ENCODE data around the gene PRTN3.

DNA sequence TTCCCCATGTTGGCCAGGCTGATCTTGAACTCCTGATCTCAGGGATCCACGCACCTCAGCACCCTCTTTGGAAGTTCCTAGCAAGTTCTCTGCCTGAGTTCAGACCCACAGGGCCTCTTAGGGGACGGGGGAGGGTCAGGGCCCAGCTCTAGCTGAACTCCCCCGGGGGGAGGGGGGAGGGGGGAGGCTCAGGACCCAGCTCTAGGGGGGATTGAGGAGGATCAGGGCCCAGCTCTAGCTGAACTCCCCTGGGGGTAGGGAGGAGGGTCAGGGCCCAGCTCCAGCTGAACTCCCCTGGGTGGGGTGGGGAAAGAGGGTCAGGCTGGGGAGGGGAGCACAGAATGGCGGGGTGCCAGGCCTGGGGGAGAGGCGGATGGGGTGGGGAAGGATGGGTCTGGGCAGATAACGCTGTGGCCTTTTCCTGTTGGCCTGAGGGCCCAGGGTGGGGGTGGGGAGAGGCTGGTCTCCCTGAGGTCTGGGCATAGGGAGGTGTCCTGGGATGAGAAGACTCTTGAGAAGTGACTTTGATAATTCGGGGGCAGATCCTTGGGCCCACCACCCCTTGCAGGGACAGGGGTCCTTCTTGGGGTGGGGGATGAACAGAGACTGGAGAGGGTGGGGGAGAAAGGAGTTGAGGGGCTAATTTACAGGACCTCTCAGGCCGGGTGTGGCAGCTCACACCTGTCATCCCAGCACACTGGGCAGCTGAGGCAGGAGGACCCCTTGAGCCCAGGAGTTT is 49.1 kb upstream of the PRTN3 start:
- TF ChIP-seq POLR2AphosphoS5 (IDR thresholded peaks at IDR 0.05; ENCODE audit: low read depth, low read length) (no peak), ZBTB33 (IDR thresholded peaks at IDR 0.05; ENCODE audit: extremely low read depth, insufficient replicate concordance, low read length) (no peak), EGR1 (IDR thresholded peaks at IDR 0.05; ENCODE audit: low read depth) (no peak), CTCF (IDR thresholded peaks at IDR 0.05 in 2 of 3, conservative IDR thresholded peaks at IDR 0.05 in 1 of 3; ENCODE audit: borderline replicate concordance in 1 of 3, insufficient read depth in 1 of 3, low read depth in 2 of 3, low read length in 2 of 3) (no peak), EZH2phosphoT487 (IDR thresholded peaks at IDR 0.05; ENCODE audit: borderline replicate concordance) (no peak), ZFX (IDR thresholded peaks at IDR 0.05) (no peak), MAX (IDR thresholded peaks at IDR 0.05) (no peak), POLR2A (IDR thresholded peaks at IDR 0.05; ENCODE audit: borderline replicate concordance, extremely low read depth, insufficient read depth, insufficient read length) (no peak), EZH2 (IDR thresholded peaks at IDR 0.05) (no peak)

Measured in HCT116 (cell line).